ENCODE data around the gene HARBI1.

HARBI1 gene
- long read RNA-seq, donor 1, partial matches to known transcripts: 0 of 1 reads
- long read RNA-seq, donor 1, other reads (novel, unspliced or antisense): 0 of 1 reads
- long read RNA-seq, donor 2, partial matches to known transcripts: 0 of 1 reads
- long read RNA-seq, donor 2, other reads (novel, unspliced or antisense): 0 of 1 reads
- long read RNA-seq, donor 3: 0 reads
- long read RNA-seq, donor 4, partial matches to known transcripts: 0 of 1 reads
- long read RNA-seq, donor 4, other reads (novel, unspliced or antisense): 0 of 1 reads
- long read RNA-seq, donor 5, partial matches to known transcripts: 24 of 25 reads
- long read RNA-seq, donor 5, other reads (novel, unspliced or antisense): 0 of 25 reads
- long read RNA-seq, donor 6, partial matches to known transcripts: 0 of 1 reads
- long read RNA-seq, donor 6, other reads (novel, unspliced or antisense): 0 of 1 reads
- long read RNA-seq, donor 7, partial matches to known transcripts: 18 of 20 reads
- long read RNA-seq, donor 7, other reads (novel, unspliced or antisense): 0 of 20 reads
- long read RNA-seq, donor 8, partial matches to known transcripts: 0 of 1 reads
- long read RNA-seq, donor 8, other reads (novel, unspliced or antisense): 0 of 1 reads

- peak; percentile 99 for DNase-seq
These were observed at the start of gene HARBI1, which contains the start of gene ATG13 for GRCh38 chr11:46617134-46617971. HARBI1 (minus strand) TSS chr11:46617227; CDS start chr11:46616237, 990 bp downstream. ATG13 (plus strand) TSS chr11:46617553; CDS start chr11:46644292, 26,739 bp downstream.

- DNase-seq: no peak
These were observed 49.5 kb upstream of the HARBI1 start for GRCh38 chr11:46666516-46666915.

- no peak for DNase-seq
These were observed 48.3 kb upstream of the HARBI1 start for GRCh38 chr11:46665356-46665755.

- DNase-seq: no peak
These were observed 47.6 kb upstream of the HARBI1 start for GRCh38 chr11:46664612-46665011.

- no peak for DNase-seq
These were observed 46.4 kb upstream of the HARBI1 start for GRCh38 chr11:46663277-46663940.

- no peak for DNase-seq
These were observed 45.3 kb upstream of the HARBI1 start for GRCh38 chr11:46662366-46662765.

GRCh38 chr11:46661836-46662235 is 44.8 kb upstream of the HARBI1 start:
- DNase-seq: no peak

- no peak for DNase-seq
These were observed 42.9 kb upstream of the HARBI1 start for GRCh38 chr11:46659908-46660307.

GRCh38 chr11:46658259-46658658 is 41.2 kb upstream of the HARBI1 start:
- DNase-seq: no peak

GRCh38 chr11:46657186-46657585 is 40.2 kb upstream of the HARBI1 start:
- DNase-seq: no peak

GRCh38 chr11:46655631-46656030 is 38.6 kb upstream of the HARBI1 start:
- DNase-seq: no peak

- DNase-seq: no peak
These were observed 32.2 kb upstream of the HARBI1 start for GRCh38 chr11:46649180-46649738.

- no peak for DNase-seq
These were observed 27.0 kb upstream of the HARBI1 start for GRCh38 chr11:46643986-46644385.

- DNase-seq: no peak
These were observed 26.5 kb upstream of the HARBI1 start for GRCh38 chr11:46643531-46643930.

GRCh38 chr11:46642627-46643335 is 25.8 kb upstream of the HARBI1 start:
- DNase-seq: no peak

- DNase-seq: no peak
These were observed 24.6 kb upstream of the HARBI1 start for GRCh38 chr11:46641639-46642038.

GRCh38 chr11:46640036-46640788 is 23.2 kb upstream of the HARBI1 start:
- no peak for DNase-seq

GRCh38 chr11:46639197-46639839 is 22.3 kb upstream of the HARBI1 start:
- DNase-seq: no peak

GRCh38 chr11:46637546-46637945 is 20.5 kb upstream of the HARBI1 start:
- no peak for DNase-seq

- no peak for DNase-seq
These were observed 18.6 kb upstream of the HARBI1 start for GRCh38 chr11:46635557-46636139.

All from right kidney (tissue), 9 donors.